Activated CD4-positive, alpha-beta T cell treated with anti-CD3 and anti-CD28 coated beads, Interleukin-2, amount 50 U/mL, for 48 hours (primary cell): ENCODE data around the gene SPOCD1.

Experiments
- DNase-seq, 2 experiments: peaks; one replicate each; pipeline ENCODE4 v3.0.0-alpha.2; 2020

Gene SPOCD1

DNA sequence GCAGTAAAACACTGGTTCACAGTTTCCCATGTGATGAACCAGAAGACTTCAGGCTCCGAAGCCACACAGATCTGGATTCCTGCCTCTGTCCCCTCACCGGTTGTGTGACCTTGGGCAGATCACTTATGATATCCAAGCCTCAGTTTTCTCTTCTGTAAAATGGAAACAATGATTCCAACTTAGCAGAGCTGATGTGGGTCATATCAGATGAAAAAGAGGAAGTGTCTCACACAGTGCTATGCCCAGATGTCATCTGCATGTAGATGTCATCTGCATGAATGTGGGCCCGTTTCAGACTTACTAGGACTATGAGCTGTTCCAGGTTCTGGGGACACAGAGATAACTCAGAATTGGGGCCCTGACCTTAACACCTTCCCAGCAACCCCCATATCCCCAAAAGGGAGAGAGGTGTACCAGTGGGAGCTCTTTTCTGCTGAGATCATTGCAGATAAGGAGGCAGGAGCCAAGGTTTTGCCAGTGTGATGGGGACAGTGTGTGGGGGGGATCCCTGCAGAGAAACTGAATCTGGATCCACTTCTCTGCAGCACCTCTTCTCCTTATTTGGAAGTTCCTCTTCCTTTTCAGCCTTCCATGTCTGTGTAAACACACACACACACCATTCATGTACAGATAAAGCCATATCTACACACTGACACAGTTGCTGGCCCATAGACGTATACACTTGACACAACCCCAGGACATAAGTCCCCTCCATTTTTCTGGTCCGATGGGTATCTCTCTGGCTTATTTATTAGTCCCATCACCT lies 46.7 kb downstream of the SPOCD1 start:
- peak in 1 of 2 experiments; percentile 46 for DNase-seq

DNA sequence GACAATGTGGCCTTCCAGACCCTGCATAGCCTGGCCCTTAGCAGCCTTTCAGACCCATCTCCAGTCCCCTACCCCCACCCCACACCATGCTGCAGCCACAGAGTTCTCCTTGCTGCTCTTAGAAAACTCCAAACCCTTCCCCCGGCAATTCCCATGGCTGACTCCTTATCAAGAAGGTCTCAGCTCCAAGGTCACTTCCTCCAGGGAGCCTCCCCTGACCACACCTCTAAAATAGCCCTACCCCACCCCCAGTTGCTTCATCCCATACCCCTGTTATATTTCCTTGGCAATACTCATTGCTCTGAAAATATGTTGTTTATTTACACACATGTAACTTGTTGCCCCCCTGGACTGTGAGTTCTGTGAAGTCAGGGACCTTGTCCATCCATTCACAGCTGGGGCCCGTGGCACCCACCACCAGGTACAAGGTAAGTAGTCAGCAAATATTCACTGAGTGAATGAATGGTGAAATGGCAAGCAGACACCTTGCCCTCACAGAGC lies 47.4 kb downstream of the SPOCD1 start:
- DNase-seq, result no peak

DNA sequence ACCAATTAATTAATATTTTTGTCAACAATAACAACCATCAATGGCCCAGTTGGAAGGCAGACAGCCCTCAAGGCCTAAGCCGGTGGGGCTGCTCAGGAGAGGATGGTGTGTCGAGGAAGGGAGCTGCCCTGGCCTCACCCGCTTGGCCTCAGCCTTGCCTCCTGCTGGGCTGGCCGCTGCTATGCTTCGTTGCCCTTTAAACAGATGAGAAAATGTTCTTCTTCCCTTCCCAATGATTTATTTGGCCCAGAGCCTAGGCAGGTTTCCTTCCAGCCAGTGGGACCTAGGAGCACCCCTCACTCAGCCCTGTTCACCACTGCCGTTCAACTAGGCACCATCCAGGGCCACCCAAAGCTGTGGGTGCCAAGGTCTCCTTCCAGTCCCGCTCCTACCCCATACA lies 48.6 kb downstream of the SPOCD1 start:
- DNase-seq, result no peak

DNA sequence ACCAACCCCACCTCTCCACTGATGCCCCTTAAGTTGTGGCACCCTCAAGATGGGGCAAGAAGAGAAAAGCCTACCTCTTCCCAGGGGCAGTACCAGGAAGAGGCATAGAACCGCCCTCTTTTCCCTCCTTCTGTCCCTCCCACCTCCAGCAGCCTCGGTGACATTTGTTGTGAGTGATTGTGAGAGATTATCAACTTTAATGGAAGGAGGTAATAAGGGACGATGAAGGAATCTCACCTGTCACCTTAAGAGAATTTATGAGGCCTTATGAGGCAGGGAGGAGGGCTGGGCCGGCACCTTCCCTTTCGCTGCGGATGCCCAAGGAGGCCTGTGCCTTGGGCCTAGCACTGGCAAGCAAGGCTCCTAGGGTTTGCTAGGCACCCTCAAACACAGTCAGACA lies 50.3 kb downstream of the SPOCD1 start:
- no peak for DNase-seq

DNA sequence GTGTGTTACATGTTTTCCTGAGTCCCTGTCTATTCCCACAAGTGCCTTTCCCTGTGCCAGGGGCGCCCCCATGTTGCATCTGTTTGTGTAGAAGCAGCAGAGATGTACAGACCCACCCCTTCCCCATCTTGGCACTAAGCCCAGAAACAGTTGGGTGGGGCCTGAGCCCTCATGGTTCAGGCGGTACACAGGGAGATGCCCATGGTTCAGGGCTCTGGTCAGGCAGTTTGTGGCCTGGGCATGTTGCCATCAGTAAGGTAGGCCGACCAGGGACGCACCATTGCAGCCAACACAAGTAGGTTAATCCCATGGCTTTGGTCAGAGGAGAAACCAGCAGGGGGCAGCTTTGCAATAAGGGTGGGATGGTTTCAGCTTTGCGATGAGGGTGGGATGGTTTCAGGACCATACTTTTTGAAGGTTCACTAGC lies 50.8 kb downstream of the SPOCD1 start:
- DNase-seq, result no peak

DNA sequence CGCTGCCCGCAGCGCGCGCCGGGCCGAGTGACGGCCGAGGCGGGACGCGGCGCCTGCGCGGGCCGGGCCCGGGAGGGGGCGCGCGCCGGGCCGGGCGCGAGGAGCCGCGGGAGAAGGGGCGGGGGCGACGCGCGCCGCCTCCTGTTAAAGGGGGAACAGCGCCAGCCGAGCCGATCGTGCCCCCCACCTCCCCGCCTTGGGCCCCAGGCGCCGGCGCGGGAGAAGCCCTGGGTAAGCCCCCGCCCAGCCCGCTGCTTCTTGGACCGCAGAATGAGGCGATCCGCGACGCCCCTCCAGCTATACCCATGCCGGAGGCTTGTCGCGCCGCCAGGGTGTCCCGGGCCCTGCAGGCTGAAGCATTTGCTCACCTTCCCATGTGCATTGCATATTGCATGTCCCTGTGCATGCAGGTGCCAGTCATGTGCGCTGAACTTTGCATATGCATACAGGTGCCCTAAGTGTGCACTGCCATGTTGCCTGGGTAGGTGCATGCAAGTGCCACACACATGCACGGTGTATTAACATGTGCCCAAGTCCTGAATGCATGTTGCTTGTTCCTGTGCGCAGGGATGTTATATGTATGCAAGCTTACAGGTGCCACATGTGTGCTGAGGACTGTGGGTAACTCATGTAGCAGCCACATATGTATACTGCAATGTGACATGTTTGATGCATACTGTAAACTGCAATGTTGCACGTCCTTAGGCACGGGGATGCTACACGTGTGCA lies 51.3 kb downstream of the SPOCD1 start, which contains the start of gene ADGRB2:
TSS of gene ADGRB2 (minus strand) at position 29 of the 729 bp plus-strand sequence. CDS start 7,119 bp downstream, outside the sequence.
- DNase-seq, result no peak

DNA sequence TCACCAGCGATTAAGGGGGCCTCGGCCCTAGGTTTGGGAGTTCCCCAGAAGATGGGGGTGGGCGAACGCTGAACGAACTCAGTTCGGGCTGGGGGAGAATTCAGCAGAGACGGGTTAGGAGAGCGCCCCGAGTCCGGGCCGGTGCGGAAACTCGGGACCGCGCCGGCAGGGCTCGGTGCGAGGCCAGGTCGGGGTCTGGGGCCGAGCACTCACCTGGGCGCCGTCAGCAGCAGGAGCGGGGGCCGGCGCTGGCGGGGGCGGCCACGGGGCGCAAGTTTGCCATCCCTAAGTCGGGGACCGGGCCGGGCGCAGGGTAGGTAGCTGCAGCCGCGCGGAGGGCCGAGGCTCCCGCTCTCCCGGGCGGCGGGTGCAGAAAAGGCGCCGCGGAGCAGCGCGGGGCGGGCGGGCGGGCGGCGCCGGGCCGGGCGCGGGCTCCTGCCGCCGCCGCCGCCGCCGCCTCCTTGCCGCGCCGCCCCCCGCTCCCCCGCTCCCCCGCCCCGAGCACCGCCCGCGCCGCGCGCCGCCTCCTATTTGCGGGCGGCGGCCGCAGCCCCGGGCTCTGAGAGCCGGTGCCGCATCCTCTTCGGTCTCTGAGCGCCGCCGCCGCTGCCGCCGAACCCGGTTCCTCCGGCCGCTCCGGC lies 52.0 kb downstream of the SPOCD1 start:
- DNase-seq, result no peak

DNA sequence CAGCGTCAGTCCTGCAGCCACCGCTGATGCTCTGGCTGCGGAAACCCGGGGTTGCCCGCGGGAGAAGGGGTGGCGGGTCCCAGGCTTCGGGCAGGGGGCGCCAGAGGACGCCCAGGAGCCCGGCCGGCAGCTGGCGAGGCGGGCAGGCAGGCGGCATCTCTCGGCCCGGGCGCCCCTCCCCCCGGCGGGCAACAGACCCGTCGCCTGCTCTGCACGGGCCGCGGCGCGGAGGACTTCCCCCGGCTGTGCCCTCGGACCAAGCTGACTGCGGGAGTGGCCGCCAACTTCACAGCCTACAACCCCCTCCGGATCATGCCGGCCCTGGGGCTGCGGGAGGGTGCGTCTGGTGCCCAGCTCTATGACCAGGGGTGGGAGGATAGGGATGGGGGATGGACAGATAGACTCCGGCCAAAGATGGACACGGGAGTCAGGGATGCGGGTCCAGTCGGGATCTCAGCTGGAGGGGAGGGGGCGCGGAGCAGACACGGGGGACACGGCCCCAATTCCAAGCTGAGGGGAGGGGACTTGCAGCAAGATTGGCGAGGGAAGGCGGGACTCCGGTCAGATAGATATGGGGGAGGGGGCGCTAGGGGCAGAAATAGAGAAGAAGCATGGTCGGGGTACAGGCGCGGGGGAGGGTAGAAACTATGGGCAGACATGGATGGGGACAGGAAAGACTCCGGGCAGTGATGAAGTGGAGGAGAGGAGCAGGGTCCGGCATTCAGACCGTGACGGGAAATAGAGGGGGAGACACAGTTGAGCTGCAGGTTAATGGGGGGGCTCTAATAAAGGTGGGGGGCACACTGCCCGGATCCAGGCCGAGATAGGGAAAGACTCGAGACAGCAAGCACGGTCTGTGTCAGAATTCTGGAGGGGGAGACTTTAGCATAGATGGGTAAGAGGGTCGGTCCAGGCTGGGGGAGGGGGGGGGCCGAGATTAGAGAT lies 52.8 kb downstream of the SPOCD1 start:
- DNase-seq, result peak; percentile 77 to 81

DNA sequence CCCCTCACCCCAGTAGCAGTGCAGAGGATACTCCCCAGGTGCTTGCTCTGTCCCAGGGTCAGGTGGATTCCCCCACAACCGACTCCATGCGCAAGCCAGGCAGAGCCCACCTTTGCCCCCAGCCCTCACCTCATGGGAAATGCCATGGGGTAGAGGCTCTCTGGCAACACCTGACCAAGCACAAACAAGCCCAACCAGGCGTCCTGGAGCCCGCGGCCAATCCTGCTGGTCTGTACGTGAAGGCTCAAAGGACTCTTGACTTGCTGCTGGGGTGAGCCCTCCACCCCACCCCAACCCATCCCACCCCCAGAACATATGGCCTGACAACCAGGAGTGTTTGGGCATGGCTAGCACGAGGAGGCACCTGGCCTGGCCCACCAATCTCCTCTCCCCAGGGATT lies 53.5 kb downstream of the SPOCD1 start:
- DNase-seq, result no peak

DNA sequence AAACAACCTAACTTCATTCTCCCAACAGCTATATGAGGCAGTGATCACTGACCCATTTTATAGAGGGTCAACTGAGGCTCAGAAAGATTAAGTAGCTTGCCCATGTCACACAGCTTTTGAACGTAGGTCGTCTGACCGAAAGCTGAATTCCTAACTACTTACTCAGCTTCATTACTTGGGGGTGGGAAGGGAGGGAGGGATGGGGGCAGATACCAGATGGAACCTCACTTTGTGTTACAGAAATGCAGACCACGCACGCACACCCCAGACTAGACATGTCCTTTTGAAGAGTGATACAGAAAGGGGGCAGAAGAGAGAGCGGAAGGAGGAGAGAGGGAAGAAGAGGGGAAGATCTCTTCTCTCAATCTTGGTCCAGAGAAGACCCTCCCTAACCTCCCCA lies 53.9 kb downstream of the SPOCD1 start:
- DNase-seq, result no peak

DNA sequence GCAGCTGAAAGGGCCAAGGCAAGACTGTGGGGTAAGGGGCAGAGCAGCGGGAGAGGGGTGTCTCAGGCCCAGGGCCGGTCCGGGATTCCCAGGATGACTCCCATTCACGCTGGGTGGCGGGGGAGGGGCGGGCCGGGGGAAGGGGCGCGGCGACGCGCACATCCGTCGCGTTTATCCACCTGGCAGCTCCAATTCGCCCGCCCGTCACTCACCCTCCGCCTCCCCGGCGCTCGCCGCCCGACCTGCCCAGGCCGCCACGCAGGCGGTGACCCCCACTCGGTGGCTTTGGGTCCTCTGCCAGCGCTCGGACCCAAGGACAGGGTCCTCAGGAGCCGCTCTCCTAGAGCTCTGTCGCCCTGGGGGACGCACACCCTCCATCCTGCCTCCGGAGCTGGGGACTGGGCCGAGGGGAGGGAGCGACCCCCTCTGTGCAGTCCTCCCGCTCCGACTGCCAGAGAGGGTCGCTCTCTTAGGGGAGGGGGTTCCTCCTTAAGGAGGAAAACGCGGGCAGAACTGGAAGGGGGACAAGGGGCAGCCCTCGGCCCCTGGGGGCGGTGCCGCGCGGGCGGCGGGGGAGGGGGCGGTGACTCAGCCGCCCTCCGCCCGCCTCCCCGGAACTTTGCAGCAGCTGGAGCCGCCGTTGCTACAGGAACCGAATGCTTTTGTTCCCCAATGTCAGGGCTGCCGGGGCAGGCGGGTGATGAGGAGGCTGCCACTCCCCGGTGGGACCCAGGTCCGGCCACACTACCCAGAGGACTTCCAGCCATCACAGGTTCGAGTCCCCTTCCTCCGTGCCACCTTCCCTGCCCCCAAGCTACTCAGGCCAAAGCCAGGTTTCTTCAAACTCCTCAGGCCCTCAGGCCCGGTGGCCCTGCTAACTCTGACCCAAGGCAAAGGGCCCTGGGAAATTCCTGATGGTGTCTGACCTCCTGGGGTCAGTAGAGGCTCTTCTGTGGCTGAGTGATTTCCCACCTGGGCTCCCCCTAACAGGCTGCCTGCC lies 55.1 kb downstream of the SPOCD1 start:
- DNase-seq, result peak; percentile 44 to 58

DNA sequence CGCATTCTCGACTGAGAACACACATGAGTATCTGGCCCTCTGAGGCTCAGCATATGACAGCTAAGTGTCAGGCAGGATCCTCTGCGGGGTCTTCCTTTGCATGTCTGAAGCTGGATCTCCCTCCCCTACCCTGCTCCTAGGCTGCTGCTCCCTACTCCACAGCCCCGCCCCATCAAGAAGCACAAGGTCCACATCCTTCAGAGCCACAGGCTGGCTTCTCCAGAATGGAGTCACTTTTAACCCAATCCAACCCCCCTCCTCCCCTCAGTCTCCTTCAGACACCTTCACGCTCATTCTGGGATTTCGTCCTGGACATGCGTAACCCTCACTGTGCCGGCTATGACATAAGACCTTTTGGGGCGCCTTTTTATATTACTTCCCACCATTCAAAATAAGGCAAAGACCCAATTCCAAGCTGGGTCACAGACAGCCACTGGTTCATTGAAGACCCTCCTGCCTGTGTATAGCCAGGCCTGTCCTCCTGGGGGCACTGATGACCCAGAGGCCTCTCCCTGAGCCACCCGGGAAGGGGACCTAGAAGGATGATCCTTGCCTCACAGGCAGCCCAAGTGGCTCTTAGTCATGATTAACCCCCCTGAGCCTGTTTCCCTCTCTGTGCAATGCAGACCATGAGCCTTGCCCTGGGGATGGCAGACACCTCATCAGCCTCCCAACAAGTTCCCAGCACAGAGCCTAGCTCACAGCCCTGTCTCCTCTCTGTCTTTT lies 56.4 kb downstream of the SPOCD1 start:
- DNase-seq, result no peak

DNA sequence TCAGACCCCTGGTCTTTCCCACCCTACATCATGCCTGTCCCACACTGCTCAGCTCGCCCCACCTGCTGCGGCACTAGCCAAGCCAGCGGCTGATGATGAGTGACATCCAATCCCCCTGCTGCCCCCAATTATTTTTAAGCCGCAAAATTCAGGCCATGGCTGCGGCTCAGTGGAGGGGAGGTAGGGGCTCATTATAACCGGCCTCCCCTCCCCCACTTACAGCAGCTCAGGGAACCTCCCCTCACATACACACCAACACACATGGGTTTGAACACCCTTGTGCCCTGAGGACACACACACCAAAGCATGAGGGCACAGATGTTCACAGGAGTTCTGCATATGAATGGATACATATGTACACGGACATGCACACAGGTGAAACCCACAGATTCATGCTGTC lies 57.0 kb downstream of the SPOCD1 start:
- no peak for DNase-seq

DNA sequence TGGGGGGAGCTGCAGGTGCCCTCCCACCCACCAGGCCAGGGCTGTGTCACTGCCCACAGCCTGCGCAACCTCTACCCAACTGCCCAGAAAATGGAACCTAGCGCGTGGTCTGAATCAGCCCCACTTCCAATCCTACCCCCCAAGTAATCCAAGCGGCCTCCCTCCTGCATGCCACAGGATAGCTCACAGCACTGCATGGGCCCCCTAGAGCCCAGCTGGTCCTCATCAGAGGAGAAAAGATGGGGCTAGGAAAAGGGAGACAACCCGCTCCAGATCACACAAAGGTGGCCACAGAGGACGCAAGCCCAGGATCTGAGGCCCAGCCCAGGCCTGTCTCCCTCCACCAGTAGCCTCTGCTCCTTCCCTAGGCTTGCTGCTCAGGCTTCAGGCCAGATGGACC lies 57.8 kb downstream of the SPOCD1 start:
- no peak for DNase-seq

DNA sequence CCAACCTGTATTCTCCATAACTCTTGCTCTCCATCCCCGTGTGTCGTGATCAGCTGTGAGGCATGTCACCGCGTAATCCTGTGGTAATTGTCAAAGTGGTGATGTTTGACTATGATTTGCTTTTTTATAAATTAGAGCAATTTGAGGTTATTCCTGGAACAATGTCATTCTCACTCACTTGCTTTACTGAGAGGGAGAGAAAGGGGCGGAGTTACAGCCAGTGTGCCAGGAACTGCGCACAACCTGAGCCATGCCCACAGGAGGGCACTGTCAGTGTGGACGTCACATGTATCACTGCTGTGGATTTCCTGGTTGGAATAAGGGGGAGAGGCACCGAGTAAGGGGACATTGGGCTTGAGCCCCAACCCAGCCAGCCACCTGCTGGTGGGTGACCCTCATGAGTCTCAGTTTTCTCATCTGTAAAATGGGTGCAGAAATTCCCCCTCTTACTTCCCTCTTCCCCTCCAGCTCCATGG lies 58.6 kb downstream of the SPOCD1 start:
- DNase-seq, result no peak

DNA sequence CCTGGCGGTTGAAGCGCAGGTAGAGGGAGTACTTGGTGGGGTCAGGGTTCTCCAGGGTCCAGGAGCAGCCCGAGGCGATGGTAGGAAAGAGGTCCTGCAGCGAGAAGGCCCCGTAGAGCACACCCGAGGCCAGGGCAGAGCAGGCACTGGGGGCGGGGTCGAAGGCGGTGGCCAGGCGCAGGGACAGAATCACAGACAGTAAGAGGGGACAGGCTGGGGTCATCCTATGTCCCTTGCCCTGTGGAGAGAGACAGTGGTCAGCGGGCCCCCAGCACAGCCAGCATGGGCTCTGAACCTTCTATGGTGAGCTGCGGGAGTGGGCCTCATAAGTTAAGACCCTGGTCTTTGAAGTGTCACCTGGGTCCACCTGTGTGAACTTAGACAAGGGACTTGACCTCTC lies 59.2 kb downstream of the SPOCD1 start:
- no peak for DNase-seq

DNA sequence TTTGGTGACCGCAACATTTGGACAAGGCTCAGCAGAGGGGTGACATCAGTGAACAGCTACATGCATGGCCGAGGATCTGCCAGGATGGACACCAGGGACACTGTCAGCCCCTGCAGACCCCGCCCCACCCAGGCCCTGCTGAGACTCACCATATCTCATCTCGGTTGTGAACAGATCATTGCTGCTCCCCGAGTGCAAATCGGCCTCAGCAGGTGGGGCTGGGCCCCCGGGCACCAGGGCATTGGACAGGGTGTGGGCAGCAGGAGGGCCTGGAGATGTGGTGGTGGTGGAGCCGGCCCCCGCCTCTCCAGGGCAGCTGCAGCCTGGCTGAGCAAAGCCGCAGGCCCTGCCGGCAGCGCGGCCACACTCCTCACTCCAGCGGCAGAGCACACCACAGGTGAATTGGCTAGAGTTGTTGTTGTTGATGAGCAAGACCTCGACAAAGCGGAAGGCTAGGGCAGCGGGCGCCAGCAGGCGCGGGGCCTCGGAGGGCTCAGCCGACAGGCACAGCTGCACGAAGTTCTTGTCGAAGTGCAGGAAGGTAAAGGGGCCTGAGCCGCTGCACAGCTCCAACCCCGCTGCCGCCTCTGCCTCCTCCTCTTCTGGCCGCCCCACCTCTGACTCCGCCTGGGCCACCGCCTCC lies 59.9 kb downstream of the SPOCD1 start:
- no peak for DNase-seq

DNA sequence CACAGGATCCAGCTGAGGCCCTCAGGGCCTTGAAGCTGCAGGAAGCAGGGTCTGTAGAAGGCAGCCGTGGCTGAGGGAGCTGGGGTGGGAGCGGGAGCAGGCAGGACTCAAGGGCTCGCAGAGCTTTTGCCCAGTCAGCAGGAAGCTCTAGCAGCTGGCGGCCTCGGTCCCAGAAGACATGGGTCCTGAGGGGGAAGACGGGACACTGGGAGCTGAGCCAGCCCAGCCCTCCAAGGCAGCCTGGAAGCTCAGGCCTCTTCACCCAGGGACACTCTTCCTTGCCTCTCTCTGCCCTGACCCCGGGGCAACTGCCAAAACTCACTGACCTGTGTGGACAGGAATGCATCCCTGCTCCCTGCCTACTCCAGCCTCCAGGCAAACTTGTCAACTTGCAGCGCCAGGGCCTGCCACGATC lies 60.6 kb downstream of the SPOCD1 start:
- no peak for DNase-seq

DNA sequence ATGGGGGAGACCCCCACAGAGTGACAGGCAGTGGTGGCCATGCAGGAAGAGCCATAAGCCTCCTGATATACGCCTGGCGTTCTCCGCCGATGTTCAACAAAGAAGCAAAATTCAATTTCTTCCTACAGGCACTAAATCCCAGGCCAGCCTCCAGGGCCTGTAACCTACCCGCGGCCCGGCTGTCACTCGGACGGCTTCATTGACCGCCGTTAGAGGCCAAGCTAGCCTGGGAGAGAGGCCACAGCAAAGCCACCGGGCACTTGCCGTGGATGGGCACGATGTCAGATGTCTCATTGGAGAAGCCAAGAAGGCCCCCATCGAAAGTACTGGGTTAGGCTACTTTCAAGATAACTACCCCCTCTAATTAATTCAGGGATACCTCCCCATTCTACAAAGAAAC lies 61.4 kb downstream of the SPOCD1 start:
- DNase-seq, result no peak
